Uterus (tissue), 4 donors: ENCODE measurements around the gene PGLYRP1. TPM values are rescaled to one million over a fixed set of nuclear protein-coding genes. Genes with fewer than 3 reads are reported as not detected.

ENCODE experiments used
- DNase-seq, 2 donors: peaks; one replicate each; pipeline ENCODE4 v3.0.0-alpha.2; 2019 to 2020
- H3K27ac ChIP-seq, 2 donors: fragments of 200-600 bp; sonication (generic); 1 replicate in 1 of 2; 2 replicates in 1 of 2; pipeline ENCODE4 v1.5.1; 2016 to 2018
- H3K27me3 ChIP-seq, 2 donors: fragments of 200-600 bp; sonication (generic); one replicate each; pipeline ENCODE4 v1.5.1; 2018 to 2019; ENCODE audit warnings: control low read depth in 1 of 2
- H3K36me3 ChIP-seq, 2 donors: fragments of 200-600 bp; sonication (generic); one replicate each; pipeline ENCODE4 v1.5.1; 2019; ENCODE audit warnings: control low read depth in 1 of 2
- H3K4me1 ChIP-seq, 2 donors: fragments of 200-600 bp; sonication (generic); one replicate each; pipeline ENCODE4 v1.5.1; 2018 to 2019; ENCODE audit warnings: control low read depth in 1 of 2
- H3K4me3 ChIP-seq, 2 donors: fragments of 200-600 bp; sonication (generic); 1 replicate in 1 of 2; 2 replicates in 1 of 2; pipeline ENCODE4 v1.5.1; 2018 to 2019; ENCODE audit warnings: mild to moderate bottlenecking in 1 of 2
- H3K9me3 ChIP-seq, 2 donors: fragments of 200-600 bp; sonication (generic); one replicate each; pipeline ENCODE4 v1.5.1; 2019; ENCODE audit warnings: control low read depth in 1 of 2
- POLR2A ChIP-seq, 2 donors: fragments of 450-650 bp; IDR thresholded peaks; one replicate each; pipeline ENCODE4 v1.6.1; 2016; ENCODE audit warnings: antibody characterized with exemption in 2 of 2, mild to moderate bottlenecking in 1 of 2, moderate library complexity in 1 of 2
- intact Hi-C: fragments of 100-400 bp; cut with DNase I; formaldehyde crosslinking; loops from one replicate; pipeline ENCODE4 v1.15.1; 2023; ENCODE audit warnings: low total_unique reads
- total RNA-seq, 4 donors: library from RNA; depleted of rRNA in 3 of 4; stranded (reverse); fragments of >200 nt in 3 of 4; gene quantifications; one replicate each; pipeline versions ENCODE4 v1.1.0 to v1.2.4, GENCODE V29; 2014 to 2023
- TF ChIP-seq, protein P1 (sequence below), 4 experiments: fragments of 200-600 bp in 2 of 4; fragments of 450-650 bp in 2 of 4; sonication (generic) in 2 of 4; IDR thresholded peaks; one replicate each; pipeline ENCODE4 v1.5.1; 2016 to 2019; ENCODE audit warnings: antibody characterized with exemption in 4 of 4, mild to moderate bottlenecking in 2 of 4, moderate library complexity in 1 of 4
- donor health status: DM: yes; HTN: yes; CAD: no.

Gene PGLYRP1
- total RNA-seq, 4 donors from 2014 or later: not detected

DNA sequence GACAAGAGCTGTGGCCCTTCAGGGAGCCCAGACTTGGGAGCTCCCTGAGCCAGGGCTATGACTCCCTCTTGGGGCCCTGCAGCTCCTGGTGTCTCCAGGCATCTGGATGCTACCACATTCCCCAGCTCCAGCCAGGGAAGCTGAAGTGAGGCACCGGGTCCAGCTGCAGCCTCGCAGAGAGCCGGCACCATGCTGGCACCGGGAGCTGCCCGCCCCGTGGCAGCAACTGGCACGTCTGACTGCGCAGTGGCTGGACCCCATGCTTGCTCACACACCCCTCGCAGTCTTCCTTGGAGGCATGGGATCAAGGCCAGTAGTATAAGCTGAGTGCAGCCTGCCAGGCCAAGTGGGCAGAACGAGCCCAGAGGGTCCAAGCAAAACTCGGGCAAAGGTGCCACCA is 10.5 kb upstream of the PGLYRP1 start:
- TF ChIP-seq, protein P1, sequence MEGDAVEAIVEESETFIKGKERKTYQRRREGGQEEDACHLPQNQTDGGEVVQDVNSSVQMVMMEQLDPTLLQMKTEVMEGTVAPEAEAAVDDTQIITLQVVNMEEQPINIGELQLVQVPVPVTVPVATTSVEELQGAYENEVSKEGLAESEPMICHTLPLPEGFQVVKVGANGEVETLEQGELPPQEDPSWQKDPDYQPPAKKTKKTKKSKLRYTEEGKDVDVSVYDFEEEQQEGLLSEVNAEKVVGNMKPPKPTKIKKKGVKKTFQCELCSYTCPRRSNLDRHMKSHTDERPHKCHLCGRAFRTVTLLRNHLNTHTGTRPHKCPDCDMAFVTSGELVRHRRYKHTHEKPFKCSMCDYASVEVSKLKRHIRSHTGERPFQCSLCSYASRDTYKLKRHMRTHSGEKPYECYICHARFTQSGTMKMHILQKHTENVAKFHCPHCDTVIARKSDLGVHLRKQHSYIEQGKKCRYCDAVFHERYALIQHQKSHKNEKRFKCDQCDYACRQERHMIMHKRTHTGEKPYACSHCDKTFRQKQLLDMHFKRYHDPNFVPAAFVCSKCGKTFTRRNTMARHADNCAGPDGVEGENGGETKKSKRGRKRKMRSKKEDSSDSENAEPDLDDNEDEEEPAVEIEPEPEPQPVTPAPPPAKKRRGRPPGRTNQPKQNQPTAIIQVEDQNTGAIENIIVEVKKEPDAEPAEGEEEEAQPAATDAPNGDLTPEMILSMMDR (IDR thresholded peaks at IDR 0.05): no peak
- no peak for TF ChIP-seq POLR2A (IDR thresholded peaks at IDR 0.05)
- H3K4me3 ChIP-seq: no peak overlapping the region
- H3K4me1 ChIP-seq: no peaks in the 10 kb centered on the region
- no peaks in the 10 kb centered on the region for H3K27me3 ChIP-seq
- H3K9me3 ChIP-seq: no peaks in the 10 kb centered on the region
- no peak for DNase-seq
- H3K27ac ChIP-seq: no peak overlapping the region
- intact Hi-C loops: no loop called here
- no peaks in the 10 kb centered on the region for H3K36me3 ChIP-seq

DNA sequence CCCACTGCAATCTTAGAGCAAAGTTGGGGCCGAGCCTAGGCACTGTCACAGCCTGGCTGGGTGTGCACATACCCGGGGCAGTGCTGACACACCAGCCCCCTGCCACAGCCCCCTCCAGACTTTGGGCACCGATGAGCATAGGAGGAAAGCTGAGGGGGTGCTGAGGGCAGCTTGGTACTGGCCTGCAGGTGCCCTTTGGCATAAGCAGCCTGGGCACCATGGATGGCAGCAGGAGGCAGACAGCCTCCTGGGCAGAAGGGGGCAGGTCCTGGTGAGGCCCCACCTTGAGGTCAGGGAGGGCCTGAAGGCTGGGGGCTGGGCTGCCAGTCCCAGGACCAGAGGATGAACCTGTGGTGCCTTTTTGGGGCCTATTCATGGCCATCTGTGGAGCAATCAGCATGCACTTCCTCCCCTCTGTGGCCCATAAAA is 9.8 kb upstream of the PGLYRP1 start:
- Histone ChIP-seq H3K27me3 (no peaks in the 10 kb centered on the region), H3K4me1 (no peaks in the 10 kb centered on the region), H3K36me3 (no peaks in the 10 kb centered on the region), H3K9me3 (no peaks in the 10 kb centered on the region), H3K4me3 (no peak overlapping the region), H3K27ac (no peak overlapping the region)
- DNase-seq: no peak
- TF ChIP-seq POLR2A (IDR thresholded peaks at IDR 0.05): no peak
- TF ChIP-seq, protein P1 (IDR thresholded peaks at IDR 0.05): no peak
- intact Hi-C loops: no loop called here

DNA sequence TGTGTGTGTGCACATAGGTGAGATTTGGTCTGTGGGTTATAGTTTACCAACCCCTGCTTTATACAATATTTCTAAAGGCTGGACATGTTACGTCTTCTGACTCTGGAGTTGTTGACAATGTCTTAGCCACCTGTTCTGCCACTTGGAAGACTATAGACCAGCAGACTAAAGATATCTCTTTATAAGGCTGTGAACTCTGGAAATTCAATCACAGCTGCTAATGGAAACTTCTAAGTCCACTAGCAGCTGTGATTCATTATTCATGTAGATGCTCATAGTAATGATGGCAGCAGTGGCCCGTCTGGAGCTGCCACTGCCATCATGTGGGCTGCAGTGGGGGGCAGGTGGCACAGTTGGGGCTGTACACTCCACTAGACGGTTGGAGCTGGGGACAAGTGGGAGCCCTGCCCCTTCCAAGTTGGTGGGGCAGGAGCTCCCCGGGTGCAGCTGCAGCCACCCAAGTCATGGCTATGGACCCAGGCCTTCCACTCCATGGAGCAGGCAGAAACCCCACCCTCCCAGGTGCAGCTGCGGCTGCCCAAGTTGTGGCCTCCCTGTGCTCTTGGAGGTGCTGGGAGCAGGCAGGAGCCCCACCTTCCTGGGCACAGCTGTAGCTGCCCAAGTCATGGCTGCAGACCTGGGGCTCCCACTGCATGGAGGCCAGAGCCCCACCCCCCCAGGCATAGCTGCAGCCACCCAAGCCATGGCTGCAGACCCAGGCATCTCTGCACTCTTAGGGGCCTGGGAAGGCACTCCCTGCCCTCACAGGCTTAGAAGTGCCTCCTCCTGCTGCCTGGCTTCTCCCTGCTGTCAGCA is 9.1 kb upstream of the PGLYRP1 start:
- Histone ChIP-seq H3K9me3 (no peaks in the 10 kb centered on the region), H3K4me3 (no peak overlapping the region), H3K4me1 (no peaks in the 10 kb centered on the region), H3K27me3 (no peaks in the 10 kb centered on the region), H3K36me3 (no peaks in the 10 kb centered on the region), H3K27ac (no peak overlapping the region)
- no peak for TF ChIP-seq POLR2A (IDR thresholded peaks at IDR 0.05)
- TF ChIP-seq, protein P1 (IDR thresholded peaks at IDR 0.05): no peak
- DNase-seq: no peak
- intact Hi-C loops: no loop called here

DNA sequence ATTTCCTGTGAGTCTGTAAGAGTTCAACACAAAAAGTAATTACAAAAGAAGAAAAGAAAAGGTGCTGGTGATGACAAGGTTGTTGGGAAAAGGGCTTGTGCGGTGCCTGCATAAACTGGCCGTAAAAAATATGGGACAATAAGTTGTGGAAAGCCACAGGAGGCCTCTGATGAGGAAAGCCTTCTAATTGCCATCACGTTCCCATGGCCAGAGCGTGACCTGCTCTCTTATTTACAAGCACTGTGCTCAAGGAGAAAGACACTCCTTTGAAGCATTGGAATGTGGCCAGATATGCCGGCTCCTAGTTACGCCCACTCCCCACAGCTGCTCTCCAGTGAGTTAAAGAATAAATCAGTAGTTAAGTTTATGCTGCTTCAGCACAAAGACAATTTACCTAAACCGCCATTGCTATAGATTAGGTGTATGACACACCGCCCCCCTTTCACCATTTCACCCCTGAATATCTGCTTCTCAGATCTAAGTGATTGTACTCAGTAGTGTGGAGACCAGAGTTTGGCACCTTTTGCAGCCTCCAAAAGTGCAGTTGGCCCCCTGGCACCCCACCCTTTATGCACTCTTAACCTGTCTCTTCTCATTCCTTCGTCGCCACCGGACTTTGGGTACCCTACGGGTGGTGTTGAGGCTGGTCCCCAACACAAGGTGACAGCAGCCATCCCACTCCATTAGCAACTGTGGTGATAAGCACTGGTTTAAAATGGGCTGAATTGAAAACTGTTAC is 8.1 kb upstream of the PGLYRP1 start:
- no peaks in the 10 kb centered on the region for H3K9me3 ChIP-seq
- H3K4me3 ChIP-seq: no peak overlapping the region
- H3K27me3 ChIP-seq: no peaks in the 10 kb centered on the region
- TF ChIP-seq POLR2A (IDR thresholded peaks at IDR 0.05): no peak
- TF ChIP-seq, protein P1 (IDR thresholded peaks at IDR 0.05): no peak
- no peak overlapping the region for H3K27ac ChIP-seq
- intact Hi-C loops: no loop called here
- H3K36me3 ChIP-seq: no peaks in the 10 kb centered on the region
- no peaks in the 10 kb centered on the region for H3K4me1 ChIP-seq
- no peak for DNase-seq

DNA sequence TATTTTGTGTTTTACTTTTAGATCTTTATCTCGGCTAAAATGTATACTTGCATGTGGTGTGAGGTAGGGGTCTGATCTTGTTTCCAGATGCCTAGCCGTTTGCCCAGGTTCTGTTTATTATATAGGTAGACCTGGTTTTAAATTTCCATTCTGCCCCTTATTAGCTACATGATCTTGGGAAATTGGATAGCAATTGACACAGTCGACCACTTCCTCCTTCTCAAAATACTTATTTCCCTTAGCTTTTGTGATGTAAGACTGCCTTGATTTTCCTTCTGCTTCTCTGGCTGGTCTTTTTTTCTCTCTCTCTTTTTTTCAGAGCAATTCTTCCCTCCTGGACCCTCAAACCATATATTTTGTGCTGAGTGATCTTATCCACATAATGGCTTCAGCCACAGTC is 3.0 kb upstream of the PGLYRP1 start:
- no peak for DNase-seq
- Histone ChIP-seq H3K9me3 (no peaks in the 10 kb centered on the region), H3K27ac (no peak overlapping the region), H3K27me3 (peaks cover 0 to 21% of the 10 kb centered on the region in 2 donors), H3K4me1 (no peaks in the 10 kb centered on the region), H3K36me3 (no peaks in the 10 kb centered on the region), H3K4me3 (no peak overlapping the region)
- intact Hi-C loops: no loop called here
- no peak for TF ChIP-seq POLR2A (IDR thresholded peaks at IDR 0.05)
- TF ChIP-seq, protein P1 (IDR thresholded peaks at IDR 0.05): no peak
